ENCODE measurements around the gene EVC2.
A peak's percentile ranks its signal among the peaks of the same experiment; 100 is the strongest.

Gene EVC2

GRCh38 chr4:5666741-5667140 lies 41.6 kb downstream of the EVC2 start:
- DNase-seq: no peak

DNA sequence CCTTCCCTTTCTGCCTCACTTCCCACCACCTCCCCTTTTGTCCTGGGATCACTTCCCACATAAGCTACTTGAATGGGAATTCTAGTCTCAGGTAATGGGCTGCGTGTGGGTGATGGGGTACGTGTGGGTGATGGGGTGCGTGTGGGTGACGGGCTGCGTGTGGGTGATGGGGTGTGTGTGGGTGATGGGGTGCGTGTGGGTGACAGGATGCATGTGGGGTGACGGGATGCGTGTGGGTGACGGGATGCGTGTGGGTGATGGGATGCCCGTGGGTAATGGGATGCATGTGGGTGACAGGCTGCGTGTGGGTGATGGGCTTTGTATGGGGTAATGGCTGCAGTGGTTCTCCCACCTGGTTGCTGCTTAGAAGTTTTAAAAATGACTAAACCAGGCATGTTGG lies 43.6 kb downstream of the EVC2 start:
- DNase-seq: no peak

DNA sequence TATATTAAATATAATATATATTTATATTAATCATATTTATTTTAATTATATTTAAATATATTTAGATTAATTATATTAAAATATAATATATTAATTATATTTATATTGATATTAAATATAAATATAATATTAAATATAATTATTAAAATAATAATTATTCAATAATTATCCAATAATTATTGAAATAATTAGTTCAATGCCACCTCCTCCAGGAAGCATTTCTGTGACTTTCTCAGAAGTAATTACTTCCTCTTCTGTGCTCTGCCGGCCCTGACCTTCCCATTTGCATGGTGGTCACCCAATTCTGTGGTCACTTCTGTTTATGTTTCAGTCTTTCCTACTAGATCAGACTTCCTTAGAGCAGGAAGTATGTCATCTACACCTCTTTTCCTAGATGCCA lies 45.8 kb downstream of the EVC2 start:
- no peak for DNase-seq

- DNase-seq: no peak
Measured at GRCh38 chr4:5661237-5661636, 47.1 kb downstream of the EVC2 start.

DNA sequence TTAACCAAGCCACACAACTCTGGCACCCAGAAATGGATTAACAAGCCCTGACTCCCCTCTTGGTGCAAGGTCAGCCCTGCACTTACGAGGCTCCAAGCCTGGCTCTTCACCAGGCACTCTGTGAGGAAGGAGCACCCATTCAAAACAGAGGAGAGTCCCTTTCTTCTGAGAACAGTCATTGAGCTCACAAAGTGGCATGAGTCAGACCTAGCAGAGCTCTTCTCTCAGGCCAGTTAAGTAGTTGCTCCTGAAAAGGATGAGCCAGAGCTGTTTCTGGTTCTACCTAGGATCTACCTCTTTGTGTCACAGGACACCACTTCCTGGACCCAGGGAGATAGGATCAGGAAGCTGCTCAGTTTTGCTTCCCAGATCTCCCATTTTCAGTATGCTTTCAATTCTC lies 48.2 kb downstream of the EVC2 start:
- no peak for DNase-seq

GRCh38 chr4:5658974-5659373 lies 49.4 kb downstream of the EVC2 start:
- DNase-seq: no peak

DNA sequence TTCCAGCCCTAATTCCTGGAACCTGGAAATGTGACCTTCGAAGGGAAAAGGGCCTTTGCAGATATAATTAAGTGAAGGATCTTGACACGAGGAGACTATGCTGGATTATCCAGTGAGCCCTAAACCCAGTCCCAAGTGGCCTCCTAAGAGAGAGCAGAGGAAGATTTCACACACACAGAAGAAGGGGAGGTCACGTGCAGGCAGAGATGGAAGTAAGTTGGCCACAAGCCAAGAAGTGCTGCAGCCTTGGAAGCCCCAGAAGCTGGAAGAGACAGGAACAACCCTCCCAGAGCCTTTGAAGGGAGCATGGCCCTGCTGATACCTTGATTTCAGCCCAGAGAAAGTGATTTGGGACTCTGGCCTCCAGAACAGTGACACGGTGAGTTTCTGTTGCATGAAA lies 51.9 kb downstream of the EVC2 start:
- DNase-seq: no peak

DNA sequence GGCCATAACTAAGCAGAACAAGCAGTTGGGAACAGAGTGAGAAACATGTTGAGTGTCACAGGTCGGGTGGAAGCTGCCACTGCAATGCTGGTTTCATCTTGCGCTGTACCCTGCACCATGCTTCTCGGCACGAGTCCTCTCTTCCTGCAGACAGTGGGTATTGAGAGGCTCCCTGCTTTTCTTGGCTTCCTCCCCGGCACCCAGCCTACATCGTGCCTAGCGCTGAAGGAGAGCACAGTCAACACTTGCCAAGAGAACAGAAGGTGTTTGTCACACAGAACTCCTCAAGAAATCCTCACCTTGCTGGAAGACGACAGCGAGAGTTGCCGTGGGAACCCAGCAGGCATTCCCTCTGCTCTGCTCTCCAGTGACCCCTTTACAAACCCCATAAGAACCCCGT lies 53.6 kb downstream of the EVC2 start:
- no peak for DNase-seq

- DNase-seq: no peak
Measured at GRCh38 chr4:5651089-5651488, 57.3 kb downstream of the EVC2 start.

GRCh38 chr4:5650040-5650439 lies 58.3 kb downstream of the EVC2 start:
- DNase-seq: no peak

DNA sequence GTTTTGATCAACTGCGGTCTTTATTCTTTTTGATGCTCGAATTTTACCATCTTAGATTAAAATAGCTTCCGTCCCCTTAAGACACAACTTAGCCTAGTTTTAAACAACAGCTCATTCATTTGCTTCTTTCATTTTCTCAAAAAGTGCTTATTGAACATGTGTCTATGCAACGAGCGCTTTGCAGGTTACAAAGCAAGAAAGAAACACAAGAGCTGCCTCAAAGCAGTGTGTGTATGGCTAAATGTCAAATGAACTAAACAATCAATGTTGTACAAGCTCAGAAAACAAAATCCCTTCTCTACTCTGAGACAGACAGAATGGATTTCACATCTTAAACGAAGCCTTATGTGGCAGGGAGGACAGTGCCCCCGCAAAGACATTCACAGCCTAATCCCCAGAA lies 61.0 kb downstream of the EVC2 start:
- DNase-seq: no peak

GRCh38 chr4:5640096-5640495 lies 68.3 kb downstream of the EVC2 start:
- no peak for DNase-seq

- no peak for DNase-seq
Measured at GRCh38 chr4:5639556-5639955, 68.8 kb downstream of the EVC2 start.

GRCh38 chr4:5638976-5639375 lies 69.4 kb downstream of the EVC2 start:
- no peak for DNase-seq

GRCh38 chr4:5638316-5638715 lies 70.0 kb downstream of the EVC2 start:
- DNase-seq: no peak

- peak; percentile 39 for DNase-seq
Measured at GRCh38 chr4:5636766-5637670, 71.3 kb downstream of the EVC2 start.

- no peak for DNase-seq
Measured at GRCh38 chr4:5635826-5636195, 72.5 kb downstream of the EVC2 start.

GRCh38 chr4:5632571-5632970 lies 75.8 kb downstream of the EVC2 start:
- no peak for DNase-seq

GRCh38 chr4:5632066-5632440 lies 76.3 kb downstream of the EVC2 start:
- no peak for DNase-seq

DNA sequence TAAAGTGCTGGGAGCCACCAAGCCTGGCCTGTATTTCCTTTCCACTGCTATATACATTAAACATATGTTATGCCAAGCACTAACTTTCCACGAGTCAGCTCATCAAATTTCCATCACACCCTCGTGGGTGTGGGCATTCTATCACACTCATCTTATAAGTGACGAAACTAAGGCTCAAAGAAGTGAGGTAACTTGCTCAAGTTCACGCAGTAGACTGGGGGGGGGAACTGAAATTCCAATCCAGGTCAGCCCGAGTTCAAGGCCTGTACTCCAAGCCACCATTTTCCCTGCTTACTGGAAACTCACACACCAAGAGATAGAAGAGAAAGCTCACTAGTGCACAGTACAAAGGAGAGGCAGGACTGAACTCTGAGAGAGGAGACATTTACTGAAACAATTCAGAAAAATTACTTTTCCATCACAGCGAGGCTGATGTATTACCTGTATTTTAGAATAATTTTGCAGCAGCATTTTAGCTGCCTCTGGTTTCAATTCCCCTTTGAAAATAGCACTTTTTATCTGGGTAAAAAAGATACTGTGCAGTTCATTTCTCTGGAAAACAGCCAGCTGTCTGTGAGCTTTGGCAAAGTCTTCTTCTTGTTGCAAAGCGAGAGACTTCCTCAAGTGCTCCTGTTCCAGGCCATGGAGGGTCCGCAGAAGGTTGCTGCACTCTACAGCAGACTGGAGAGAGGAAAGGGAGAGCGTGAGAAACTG lies 76.8 kb downstream of the EVC2 start:
- no peak for DNase-seq

- DNase-seq: no peak
Measured at GRCh38 chr4:5630762-5631161, 77.6 kb downstream of the EVC2 start.

GRCh38 chr4:5629542-5629941 lies 78.8 kb downstream of the EVC2 start:
- no peak for DNase-seq

DNA sequence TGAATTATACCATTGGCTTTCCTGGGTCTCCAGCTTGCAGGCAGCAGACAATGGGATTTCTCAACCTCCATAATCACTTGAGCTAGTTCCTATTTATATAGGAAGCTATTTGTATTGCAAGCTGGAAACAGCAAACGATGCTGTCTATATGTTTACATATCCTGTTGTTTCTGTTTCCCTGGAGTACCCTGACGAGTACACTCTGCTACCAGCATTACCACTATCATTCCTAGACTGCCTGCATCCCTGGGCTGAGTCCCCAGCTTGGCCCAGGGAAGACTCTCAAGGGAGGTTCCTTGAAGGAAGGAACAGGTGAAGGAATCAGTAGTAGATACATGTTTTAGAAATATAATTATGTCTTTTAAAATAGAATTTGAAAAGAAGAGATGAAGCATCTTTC lies 81.4 kb downstream of the EVC2 start:
- DNase-seq: no peak

DNA sequence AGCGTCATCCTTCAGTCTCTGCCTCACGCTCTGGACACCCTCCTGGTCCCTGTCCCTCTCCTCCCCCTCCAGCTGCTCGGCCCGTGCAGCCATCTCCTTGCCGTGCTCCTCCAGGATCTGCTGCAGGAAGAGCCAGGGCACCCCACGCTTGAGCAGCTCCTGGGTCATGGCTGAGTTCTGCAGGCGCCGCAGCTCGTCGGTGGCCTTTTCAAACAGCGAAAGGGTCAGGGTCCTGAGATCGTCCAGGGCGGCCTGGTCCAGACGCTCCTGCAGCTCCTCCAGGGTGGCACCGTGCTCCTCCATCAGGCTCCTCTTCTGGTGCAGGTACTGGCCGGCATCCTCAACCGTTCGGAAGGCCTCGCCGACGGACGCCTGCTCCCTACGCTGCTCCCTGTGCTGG lies 85.8 kb downstream of the EVC2 start:
- no peak for DNase-seq
